NK-92 treated with Interleukin-12 subunit alpha and Interleukin-12 subunit beta, amount 100 ng/mL, for 24 hours (cell line): Measurements from ENCODE around the gene EFNA5.

Experiments used
- DNase-seq: peaks from one replicate; lab custom pipeline; 2025; lab: John Stamatoyannopoulos, UW

EFNA5 gene

GRCh38 chr5:107425541-107426031 lies 245.2 kb downstream of the EFNA5 start:
- DNase-seq, result no peak

GRCh38 chr5:107424491-107424890 lies 246.2 kb downstream of the EFNA5 start:
- DNase-seq, result no peak

- no peak for DNase-seq
Measured at GRCh38 chr5:107422494-107422893, 248.2 kb downstream of the EFNA5 start.

- no peak for DNase-seq
Measured at GRCh38 chr5:107419498-107419897, 251.2 kb downstream of the EFNA5 start.

- DNase-seq, result no peak
Measured at GRCh38 chr5:107418902-107419301, 251.8 kb downstream of the EFNA5 start.

- no peak for DNase-seq
Measured at GRCh38 chr5:107418071-107418470, 252.7 kb downstream of the EFNA5 start.

GRCh38 chr5:107415762-107416161 lies 255.0 kb downstream of the EFNA5 start:
- no peak for DNase-seq

- DNase-seq, result no peak
Measured at GRCh38 chr5:107414802-107415201, 255.9 kb downstream of the EFNA5 start.

GRCh38 chr5:107413754-107414153 lies 257.0 kb downstream of the EFNA5 start:
- DNase-seq, result no peak

- DNase-seq, result no peak
Measured at GRCh38 chr5:107408564-107408963, 262.2 kb downstream of the EFNA5 start.

- DNase-seq, result no peak
Measured at GRCh38 chr5:107407713-107408298, 262.9 kb downstream of the EFNA5 start.

GRCh38 chr5:107404595-107405374 lies 266.0 kb downstream of the EFNA5 start:
- DNase-seq, result no peak

- DNase-seq, result no peak
Measured at GRCh38 chr5:107403228-107403953, 267.3 kb downstream of the EFNA5 start.

- DNase-seq, result no peak
Measured at GRCh38 chr5:107402434-107403227, 268.1 kb downstream of the EFNA5 start.

GRCh38 chr5:107401470-107402122 lies 269.1 kb downstream of the EFNA5 start:
- no peak for DNase-seq

- DNase-seq, result no peak
Measured at GRCh38 chr5:107400328-107400727, 270.4 kb downstream of the EFNA5 start.

GRCh38 chr5:107398703-107399102 lies 272.0 kb downstream of the EFNA5 start:
- DNase-seq, result no peak

GRCh38 chr5:107396351-107396690 lies 274.4 kb downstream of the EFNA5 start:
- DNase-seq, result no peak

GRCh38 chr5:107395632-107396350 lies 274.9 kb downstream of the EFNA5 start:
- DNase-seq, result no peak

GRCh38 chr5:107393851-107394250 lies 276.9 kb downstream of the EFNA5 start:
- DNase-seq, result no peak

- DNase-seq, result no peak
Measured at GRCh38 chr5:107391787-107392186, 278.9 kb downstream of the EFNA5 start.
